Left ventricle myocardium inferior (tissue), 1 donor: ENCODE results near the gene USE1. TPM values are rescaled to one million over a fixed set of nuclear protein-coding genes. Genes with fewer than 3 reads are reported as not detected.
"Not testable (repeated sequence)": the region's sequence is repeated elsewhere in the genome, so short reads cannot be mapped to it uniquely, and the experiment has no call there.

Experiments used
- DNase-seq: peaks from one replicate; pipeline ENCODE4 v3.0.0-alpha.2; 2020
- H3K27ac ChIP-seq: fragments of 200-600 bp; replicated peaks from 2 replicates; pipeline ENCODE4 v1.8.0; 2021
- H3K27me3 ChIP-seq: fragments of 200-600 bp; 2 replicates; pipeline ENCODE4 v1.8.0; 2021; ENCODE audit warnings: low read depth
- H3K36me3 ChIP-seq: fragments of 200-600 bp; 2 replicates; pipeline ENCODE4 v1.8.0; 2021
- H3K4me1 ChIP-seq: fragments of 200-600 bp; 2 replicates; pipeline ENCODE4 v1.8.0; 2021
- H3K4me3 ChIP-seq: fragments of 200-600 bp; 2 replicates; pipeline ENCODE4 v1.8.0; 2021; ENCODE audit warnings: mild to moderate bottlenecking, moderate library complexity
- H3K9me3 ChIP-seq: fragments of 200-600 bp; replicated peaks from 2 replicates; pipeline ENCODE4 v1.8.0; 2021
- CTCF ChIP-seq: fragments of 200-600 bp; IDR thresholded peaks from 2 replicates; pipeline ENCODE4 v1.8.0; 2021; ENCODE audit warnings: antibody characterized with exemption, mild to moderate bottlenecking, borderline replicate concordance
- intact Hi-C: fragments of 100-400 bp; cut with micrococcal nuclease; formaldehyde crosslinking; loops from one replicate; pipeline ENCODE4 v1.11.0; 2022
- total RNA-seq: library from RNA; stranded (reverse); fragmentation: NEBNext Ultra II Directional; extraction: Animal tissue kit (Norgen Biotek cat#: 25700); gene quantifications from one replicate; pipeline ENCODE4 v1.2.1, GENCODE V29; 2021
- donor health status: DM: no; HTN: yes; CAD: no; lungs with severe emphysema.

USE1 gene
- total RNA-seq, 1 donor from 2014 or later: 27.5 TPM

GRCh38 chr19:17185590-17185989, 29.6 kb upstream of the USE1 start:
- H3K27me3 ChIP-seq: no peaks in the 10 kb centered on the region
- H3K36me3 ChIP-seq: peaks cover 92% of the 10 kb centered on the region
- no peaks in the 10 kb centered on the region for H3K4me1 ChIP-seq
- TF ChIP-seq CTCF: no peak
- intact Hi-C loops: no loop called here
- no peak overlapping the region for H3K27ac ChIP-seq
- DNase-seq: no peak
- H3K4me3 ChIP-seq: no peak overlapping the region
- H3K9me3 ChIP-seq: no peaks in the 10 kb centered on the region

- H3K4me1 ChIP-seq, H3K27ac ChIP-seq, H3K4me3 ChIP-seq, H3K9me3 ChIP-seq, intact Hi-C loops, H3K27me3 ChIP-seq, DNase-seq: not testable (repeated sequence)
- H3K36me3 ChIP-seq: peaks cover 90% of the 10 kb centered on the region
Measured at GRCh38 chr19:17191736-17192135, 23.4 kb upstream of the USE1 start.

GRCh38 chr19:17192751-17193150, 22.4 kb upstream of the USE1 start:
- Histone ChIP-seq H3K9me3 (no peaks in the 10 kb centered on the region), H3K27me3 (no peaks in the 10 kb centered on the region), H3K4me3 (no peak overlapping the region), H3K27ac (no peak overlapping the region), H3K36me3 (peaks cover 88% of the 10 kb centered on the region), H3K4me1 (no peaks in the 10 kb centered on the region)
- TF ChIP-seq CTCF: no peak
- no peak for DNase-seq
- intact Hi-C loops: no loop called here

GRCh38 chr19:17194608-17195007, 20.5 kb upstream of the USE1 start:
- Histone ChIP-seq H3K4me1 (no peaks in the 10 kb centered on the region), H3K4me3 (no peak overlapping the region), H3K27ac (no peak overlapping the region), H3K36me3 (peaks cover 86% of the 10 kb centered on the region), H3K9me3 (no peaks in the 10 kb centered on the region), H3K27me3 (no peaks in the 10 kb centered on the region)
- DNase-seq: no peak
- TF ChIP-seq CTCF: no peak
- intact Hi-C loops: no loop called here

GRCh38 chr19:17195106-17195505, 20.1 kb upstream of the USE1 start:
- Histone ChIP-seq H3K4me3 (no peak overlapping the region), H3K9me3 (no peaks in the 10 kb centered on the region), H3K27me3 (no peaks in the 10 kb centered on the region), H3K4me1 (peaks cover 1% of the 10 kb centered on the region), H3K27ac (no peak overlapping the region), H3K36me3 (peaks cover 86% of the 10 kb centered on the region)
- DNase-seq: no peak
- intact Hi-C loops: no loop called here
- TF ChIP-seq CTCF: no peak

GRCh38 chr19:17196610-17197009, 18.5 kb upstream of the USE1 start:
- H3K9me3 ChIP-seq: no peaks in the 10 kb centered on the region
- intact Hi-C loops: no loop called here
- no peak for DNase-seq
- H3K27me3 ChIP-seq: no peaks in the 10 kb centered on the region
- H3K4me3 ChIP-seq: no peak overlapping the region
- H3K36me3 ChIP-seq: peaks cover 86% of the 10 kb centered on the region
- peaks cover 4% of the 10 kb centered on the region for H3K4me1 ChIP-seq
- no peak overlapping the region for H3K27ac ChIP-seq
- no peak for TF ChIP-seq CTCF
